SIG-M5 (cell line): ENCODE data around the gene GSX2.
"Not testable (repeated sequence)": the region's sequence is repeated elsewhere in the genome, so short reads cannot be mapped to it uniquely, and the experiment has no call there.

Experiments used
- DNase-seq: peaks from one replicate; lab custom pipeline; 2025; lab: John Stamatoyannopoulos, UW

Gene GSX2

GRCh38 chr4:54103190-54103574 is 3.2 kb downstream of the GSX2 start:
- no peak for DNase-seq

- DNase-seq, result no peak
Observed at GRCh38 chr4:54104907-54105306, 4.9 kb downstream of the GSX2 start.

- DNase-seq, result no peak
Observed at GRCh38 chr4:54107951-54108748, 8.2 kb downstream of the GSX2 start.

- no peak for DNase-seq
Observed at GRCh38 chr4:54109241-54110018, 9.5 kb downstream of the GSX2 start.

GRCh38 chr4:54110019-54110416 is 10.1 kb downstream of the GSX2 start:
- no peak for DNase-seq

- not testable (repeated sequence) for DNase-seq
Observed at GRCh38 chr4:54113206-54113605, 13.2 kb downstream of the GSX2 start.

- not testable (repeated sequence) for DNase-seq
Observed at GRCh38 chr4:54116246-54116645, 16.3 kb downstream of the GSX2 start.

GRCh38 chr4:54118850-54119589 is 19.1 kb downstream of the GSX2 start:
- DNase-seq, result no peak

GRCh38 chr4:54120518-54120917 is 20.6 kb downstream of the GSX2 start:
- no peak for DNase-seq

GRCh38 chr4:54127660-54128059 is 27.7 kb downstream of the GSX2 start:
- no peak for DNase-seq

GRCh38 chr4:54128694-54129093 is 28.7 kb downstream of the GSX2 start:
- DNase-seq, result not testable (repeated sequence)

- no peak for DNase-seq
Observed at GRCh38 chr4:54139332-54139731, 39.4 kb downstream of the GSX2 start.

- DNase-seq, result no peak
Observed at GRCh38 chr4:54140287-54140686, 40.3 kb downstream of the GSX2 start.

- DNase-seq, result no peak
Observed at GRCh38 chr4:54144199-54144598, 44.2 kb downstream of the GSX2 start.

- no peak for DNase-seq
Observed at GRCh38 chr4:54144661-54145171, 44.8 kb downstream of the GSX2 start.

- DNase-seq, result no peak
Observed at GRCh38 chr4:54146139-54146538, 46.2 kb downstream of the GSX2 start.

GRCh38 chr4:54149323-54149722 is 49.4 kb downstream of the GSX2 start:
- DNase-seq, result no peak
